NB4 (cell line): Measurements from ENCODE around the gene SIRPB1.

Source experiments
- CTCF ChIP-seq: IDR thresholded peaks from one replicate; pipeline ENCODE4 v1.5.1; 2012; ENCODE audit warnings: low read depth, low read length
- MYC ChIP-seq: IDR thresholded peaks from 2 replicates; pipeline ENCODE4 v1.6.1; 2011; ENCODE audit warnings: low read depth, low read length
- POLR2A ChIP-seq: IDR thresholded peaks from 2 replicates; pipeline ENCODE4 v1.6.1; 2011; ENCODE audit warnings: mild to moderate bottlenecking; ENCODE audit not compliant: insufficient read length; ENCODE audit errors: extremely low read depth

DNA sequence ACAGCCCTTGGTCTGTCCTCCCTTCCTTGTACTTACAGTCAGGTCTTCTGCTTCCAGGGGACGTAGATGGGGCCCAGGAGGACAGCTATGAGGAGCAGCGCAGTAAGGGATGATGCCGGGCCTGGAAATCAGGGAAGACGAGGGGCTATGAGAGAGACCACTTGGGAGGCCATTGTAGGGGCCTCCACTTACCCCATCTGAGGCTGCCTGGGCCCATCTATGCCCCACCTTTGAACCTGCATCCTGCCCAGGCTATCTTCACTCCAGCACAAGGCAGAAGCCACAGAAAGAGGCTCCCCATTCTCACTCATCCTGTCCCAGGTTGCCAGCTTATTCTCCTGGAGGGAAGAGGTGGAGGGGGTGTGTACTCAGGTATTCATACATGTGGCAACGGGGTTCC, 10.4 kb upstream of the SIRPB1 start:
- TF ChIP-seq CTCF, result no peak
- no peak for TF ChIP-seq POLR2A
- TF ChIP-seq MYC, result no peak
